Nephron (organoid): Measurements from ENCODE around the gene SLMAP.

ENCODE experiments used
- H3K27ac Mint-ChIP-seq, 3 experiments: 2 replicates each; pipeline ENCODE4 v1.8.0; 2020; ENCODE audit warnings: mixed read lengths in 3 of 3, mild to moderate bottlenecking in 2 of 3, moderate library complexity in 1 of 3
- H3K27me3 Mint-ChIP-seq: 2 replicates; pipeline ENCODE4 v1.8.0; 2021; ENCODE audit warnings: low read depth, mild to moderate bottlenecking, moderate library complexity, mixed read lengths
- H3K36me3 Mint-ChIP-seq: 2 replicates; pipeline ENCODE4 v1.8.0; 2020; ENCODE audit warnings: low read depth, mixed read lengths
- H3K4me1 Mint-ChIP-seq: 2 replicates; pipeline ENCODE4 v1.8.0; 2020; ENCODE audit warnings: mixed read lengths
- H3K4me3 Mint-ChIP-seq, 3 experiments: 2 replicates each; pipeline ENCODE4 v1.8.0; 2020; ENCODE audit warnings: mild to moderate bottlenecking in 3 of 3, mixed read lengths in 3 of 3, moderate library complexity in 2 of 3
- H3K9me3 Mint-ChIP-seq: 2 replicates; pipeline ENCODE4 v1.8.0; 2020; ENCODE audit warnings: mixed read lengths
- CTCF ChIP-seq, 3 experiments: fragments of 200-600 bp; sonication (generic); IDR thresholded peaks; one replicate each; pipeline ENCODE4 v1.5.0; 2021; ENCODE audit warnings: antibody characterized with exemption in 3 of 3; ENCODE audit not compliant: unreplicated experiment in 3 of 3

Gene SLMAP

GRCh38 chr3:57808961-57809608 is 53.0 kb downstream of the SLMAP start:
- H3K27ac Mint-ChIP-seq = no peak overlapping the region
- no peaks in the 10 kb centered on the region for H3K36me3 Mint-ChIP-seq
- peaks cover 10% of the 10 kb centered on the region for H3K4me1 Mint-ChIP-seq
- no peaks in the 10 kb centered on the region for H3K27me3 Mint-ChIP-seq
- H3K9me3 Mint-ChIP-seq = peaks cover 4% of the 10 kb centered on the region
- TF ChIP-seq CTCF (IDR thresholded peaks at IDR 0.05; ENCODE audit: unreplicated experiment in 3 of 3) = no peak
- no peak overlapping the region for H3K4me3 Mint-ChIP-seq

- Mint-ChIP-seq H3K27ac (no peak overlapping the region), H3K4me3 (no peak overlapping the region), H3K9me3 (peaks cover 4% of the 10 kb centered on the region), H3K4me1 (peaks cover 10% of the 10 kb centered on the region), H3K27me3 (no peaks in the 10 kb centered on the region), H3K36me3 (no peaks in the 10 kb centered on the region)
- no peak for TF ChIP-seq CTCF (IDR thresholded peaks at IDR 0.05; ENCODE audit: unreplicated experiment in 3 of 3)
Observed at GRCh38 chr3:57809609-57809968, 53.5 kb downstream of the SLMAP start.

- no peaks in the 10 kb centered on the region for H3K36me3 Mint-ChIP-seq
- peaks cover 10% of the 10 kb centered on the region for H3K4me1 Mint-ChIP-seq
- H3K27ac Mint-ChIP-seq = no peak overlapping the region
- peaks cover 4% of the 10 kb centered on the region for H3K9me3 Mint-ChIP-seq
- no peak overlapping the region for H3K4me3 Mint-ChIP-seq
- H3K27me3 Mint-ChIP-seq = no peaks in the 10 kb centered on the region
- no peak for TF ChIP-seq CTCF (IDR thresholded peaks at IDR 0.05; ENCODE audit: unreplicated experiment in 3 of 3)
Observed at GRCh38 chr3:57810048-57810447, 53.9 kb downstream of the SLMAP start.

- H3K27ac Mint-ChIP-seq = peak overlapping the region; percentile 1 to 3 (median 2)
- H3K4me3 Mint-ChIP-seq = no peak overlapping the region
- H3K27me3 Mint-ChIP-seq = no peaks in the 10 kb centered on the region
- peaks cover 10% of the 10 kb centered on the region for H3K4me1 Mint-ChIP-seq
- TF ChIP-seq CTCF (IDR thresholded peaks at IDR 0.05; ENCODE audit: unreplicated experiment in 3 of 3) = no peak
- H3K9me3 Mint-ChIP-seq = peaks cover 4% of the 10 kb centered on the region
- no peaks in the 10 kb centered on the region for H3K36me3 Mint-ChIP-seq
Observed at GRCh38 chr3:57810471-57811137, 54.5 kb downstream of the SLMAP start.

GRCh38 chr3:57815036-57815435 is 58.9 kb downstream of the SLMAP start:
- no peak for TF ChIP-seq CTCF (IDR thresholded peaks at IDR 0.05; ENCODE audit: unreplicated experiment in 3 of 3)
- Mint-ChIP-seq H3K27ac (no peak overlapping the region), H3K27me3 (no peaks in the 10 kb centered on the region), H3K36me3 (no peaks in the 10 kb centered on the region), H3K4me1 (peaks cover 10% of the 10 kb centered on the region), H3K4me3 (no peak overlapping the region), H3K9me3 (peaks cover 4% of the 10 kb centered on the region)
